GM19397 (cell line): ENCODE measurements around the gene RPL27A.
A peak's percentile ranks its signal among the peaks of the same experiment; 100 is the strongest.

ENCODE experiments used
- ATAC-seq: cut with Tn5 transposase; IDR thresholded peaks from one replicate; pipeline ENCODE4 v1.9.1; 2021; ENCODE audit warnings: mild to moderate bottlenecking, moderate library complexity; ENCODE audit not compliant: unreplicated experiment

RPL27A gene

DNA sequence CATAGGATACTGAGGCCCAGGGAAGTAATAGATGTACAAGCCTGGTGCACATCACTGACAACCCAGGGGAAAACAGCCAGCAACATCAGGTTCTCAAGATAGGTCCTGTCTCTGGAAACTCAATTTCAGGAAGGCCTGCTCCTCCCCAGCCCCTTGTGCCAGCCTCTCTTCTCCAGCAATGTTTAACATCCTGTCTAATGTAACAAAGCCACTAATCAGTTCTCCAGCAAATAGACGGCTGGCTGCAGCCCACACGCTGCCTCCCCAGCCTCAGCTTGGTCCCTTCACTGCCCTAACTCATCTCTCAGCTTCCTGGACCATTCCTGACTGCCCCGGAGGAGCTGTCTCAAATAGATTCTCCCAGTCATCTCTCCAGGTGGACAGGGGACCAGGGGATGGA is 37.8 kb downstream of the RPL27A start:
- no peak for ATAC-seq

- ATAC-seq, result no peak
These were observed 38.4 kb downstream of the RPL27A start for GRCh38 chr11:8720868-8721608.

- ATAC-seq, result no peak
These were observed 39.3 kb downstream of the RPL27A start for GRCh38 chr11:8721609-8722500.

- ATAC-seq, result no peak
These were observed 40.2 kb downstream of the RPL27A start for GRCh38 chr11:8722809-8723208.

DNA sequence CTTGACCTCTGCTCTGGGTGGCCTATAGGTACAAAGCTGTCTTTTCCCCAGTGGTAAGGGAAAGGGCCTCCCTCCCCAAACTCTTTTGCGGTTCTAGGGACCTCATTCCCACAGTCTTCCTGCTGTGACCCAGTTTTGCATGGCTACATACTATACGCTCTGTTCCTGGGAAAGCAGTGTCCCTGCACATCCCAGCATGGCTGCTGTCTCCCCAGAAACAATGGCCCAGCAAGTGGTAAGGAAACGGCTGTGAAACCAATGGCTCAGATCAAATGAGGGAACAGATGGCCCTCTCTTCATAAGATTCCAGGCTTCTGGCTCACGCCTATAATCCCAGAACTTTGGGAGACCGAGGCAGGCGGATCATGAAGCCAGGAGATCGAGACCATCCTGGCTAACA is 41.1 kb downstream of the RPL27A start:
- no peak for ATAC-seq

DNA sequence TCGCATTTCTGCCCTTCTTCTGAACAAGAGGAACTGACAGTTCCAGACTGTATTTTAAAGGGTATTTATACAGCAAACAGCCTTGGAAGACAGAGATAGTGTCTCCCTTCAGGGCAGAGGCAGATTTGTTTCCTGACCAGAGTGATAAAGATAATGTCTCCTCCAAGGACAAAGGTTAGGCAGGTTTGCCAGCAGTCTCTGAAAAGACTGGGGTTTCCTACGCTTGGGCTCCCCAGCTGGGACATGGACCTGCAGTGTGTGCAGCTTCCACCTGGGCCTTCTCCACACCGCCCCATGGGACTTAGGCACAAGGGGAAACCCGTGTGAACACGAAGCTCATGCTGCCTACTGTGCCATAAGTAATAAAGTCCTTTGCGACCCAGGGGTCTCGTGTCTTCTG is 42.1 kb downstream of the RPL27A start:
- ATAC-seq, result no peak

DNA sequence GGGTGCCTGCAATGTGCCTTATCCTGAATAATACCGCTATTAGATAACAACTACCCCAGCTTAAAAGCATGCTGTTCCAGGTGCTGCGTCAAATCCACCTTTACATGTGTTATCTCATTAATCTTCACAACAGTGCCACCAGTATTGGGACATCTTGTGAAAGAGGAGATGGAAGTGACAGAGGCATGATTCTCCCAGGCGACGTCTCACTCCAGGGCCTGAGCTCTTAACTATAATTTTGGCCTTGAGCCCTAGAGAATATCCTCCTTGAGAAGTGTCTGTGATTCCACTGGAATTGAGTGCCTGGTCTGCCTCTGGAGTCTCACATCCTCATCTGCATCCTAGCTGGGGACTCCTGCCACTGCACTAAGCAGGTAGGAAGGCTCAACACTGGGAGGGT is 43.8 kb downstream of the RPL27A start:
- ATAC-seq, result no peak

GRCh38 chr11:8728563-8728962 is 46.0 kb downstream of the RPL27A start:
- no peak for ATAC-seq

DNA sequence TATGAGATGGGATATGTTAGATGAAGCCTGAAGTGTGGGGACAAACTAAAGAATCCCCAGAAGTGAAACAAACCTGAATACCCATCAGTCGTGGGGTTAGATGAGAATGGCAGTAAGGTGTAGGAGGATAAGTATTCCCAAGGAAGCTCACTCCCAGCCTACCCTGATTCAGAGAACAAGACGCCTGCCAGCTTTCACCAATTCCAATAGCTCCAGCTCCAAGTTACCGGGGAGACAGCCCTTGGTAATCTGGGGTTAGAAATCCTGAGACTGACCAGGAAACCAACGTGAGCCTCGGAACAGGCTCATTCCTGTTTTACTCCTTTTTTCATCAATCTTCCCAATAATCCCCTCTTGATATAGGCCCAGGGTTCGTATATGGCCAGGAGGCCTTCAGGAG is 46.5 kb downstream of the RPL27A start:
- ATAC-seq, result no peak

GRCh38 chr11:8729837-8730696 is 47.5 kb downstream of the RPL27A start:
- ATAC-seq, result no peak

GRCh38 chr11:8730697-8731020 is 48.1 kb downstream of the RPL27A start:
- ATAC-seq, result no peak

- no peak for ATAC-seq
These were observed 49.2 kb downstream of the RPL27A start for GRCh38 chr11:8731647-8732323.

DNA sequence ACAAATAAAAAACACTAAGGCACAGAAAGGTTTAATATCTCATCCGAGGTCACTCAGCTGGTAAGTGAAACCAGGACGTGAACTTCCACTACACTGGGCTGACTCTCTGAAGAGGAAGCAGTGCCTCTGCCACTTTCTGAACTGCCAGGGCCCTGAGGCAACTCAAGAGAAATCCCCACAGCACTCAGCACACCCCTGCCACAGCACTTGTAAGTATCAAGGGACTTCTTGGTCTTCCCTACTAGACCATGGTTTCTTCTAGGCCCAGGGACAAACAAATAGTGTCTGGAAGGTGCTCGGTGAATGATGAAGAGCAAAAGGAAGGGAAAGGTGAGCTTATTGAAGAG is 49.7 kb downstream of the RPL27A start:
- ATAC-seq, result peak; percentile 78

- ATAC-seq, result no peak
These were observed 50.2 kb downstream of the RPL27A start for GRCh38 chr11:8732748-8733241.

DNA sequence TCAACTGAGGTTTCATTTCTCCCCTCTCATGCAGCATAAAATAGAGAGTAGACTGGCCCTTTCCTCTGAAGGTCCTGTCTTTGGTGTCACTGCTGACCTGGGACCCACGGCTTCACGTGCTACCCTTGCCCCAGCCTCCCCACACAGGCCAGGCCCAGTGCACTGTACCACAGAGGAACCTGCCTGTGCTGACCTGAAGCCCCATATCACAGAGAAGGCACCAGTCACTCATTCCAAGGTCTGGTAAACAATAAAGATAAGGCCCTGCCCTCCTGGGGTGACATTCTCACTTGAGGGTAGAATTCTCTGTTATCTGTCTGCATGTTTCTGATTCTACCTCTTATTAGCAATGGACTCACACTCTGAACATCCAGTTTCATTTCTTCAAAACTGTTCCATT is 51.3 kb downstream of the RPL27A start:
- no peak for ATAC-seq

DNA sequence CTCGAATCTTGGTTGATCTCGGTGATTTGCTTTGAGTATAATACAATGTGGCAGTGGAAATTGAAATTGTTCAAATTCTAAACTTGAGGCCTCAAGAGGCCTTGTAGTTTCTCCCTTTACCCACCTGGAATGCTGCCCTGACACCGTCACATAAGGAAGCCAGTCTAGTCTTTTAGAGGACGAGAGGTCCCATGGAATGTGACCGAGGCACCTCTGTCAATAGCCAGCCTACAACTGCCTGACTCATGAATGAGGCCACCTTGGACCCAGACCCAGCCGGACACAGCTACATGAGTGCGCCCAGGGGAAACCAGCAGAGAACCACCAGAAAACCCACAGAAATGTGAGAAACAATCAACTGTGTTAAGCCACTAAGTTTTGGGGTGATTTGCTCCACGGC is 52.5 kb downstream of the RPL27A start:
- no peak for ATAC-seq

DNA sequence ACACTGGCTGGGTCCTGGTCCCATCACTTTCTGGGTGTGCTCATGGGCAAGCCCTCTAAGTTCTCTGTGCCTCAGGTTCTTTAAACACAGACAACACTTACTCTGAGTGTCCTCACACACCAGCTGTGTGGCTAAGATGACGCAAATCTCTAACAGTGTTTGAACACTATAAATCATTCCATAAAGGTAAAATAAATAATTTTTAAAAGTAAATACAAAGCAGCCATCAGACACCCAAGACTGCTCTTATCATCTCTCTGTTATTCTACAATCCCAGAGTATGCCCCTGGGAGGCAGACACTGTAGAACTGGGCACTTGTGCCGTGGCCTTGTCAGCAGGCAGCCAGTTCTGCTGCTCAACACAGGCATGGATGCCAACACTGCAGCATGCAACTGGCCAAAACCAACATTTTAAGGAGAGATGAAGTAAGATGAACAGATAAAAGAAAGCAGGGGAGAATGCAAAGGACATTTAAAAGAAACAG is 56.8 kb downstream of the RPL27A start:
- no peak for ATAC-seq
